Thyroid gland (tissue), 4 donors: ENCODE data around the gene MYLK2.

ENCODE experiments used
- CTCF ChIP-seq, 6 experiments: fragments of 200-600 bp in 3 of 6; fragments of 450-650 bp in 3 of 6; sonication (generic) in 3 of 6; IDR thresholded peaks; one replicate each; pipeline ENCODE4 v1.5.1; 2016 to 2019; ENCODE audit warnings: antibody characterized with exemption in 6 of 6, mild to moderate bottlenecking in 2 of 6, inconsistent platforms in 1 of 6, moderate library complexity in 1 of 6
- POLR2A ChIP-seq, 2 donors: fragments of 450-650 bp; IDR thresholded peaks; one replicate each; pipeline ENCODE4 v1.6.1; 2017; ENCODE audit warnings: antibody characterized with exemption in 2 of 2, mild to moderate bottlenecking in 2 of 2, moderate library complexity in 1 of 2

GRCh38 chr20:31813611-31814010, 5.5 kb upstream of the MYLK2 start:
- TF ChIP-seq CTCF (IDR thresholded peaks at IDR 0.05) (no peak), POLR2A (IDR thresholded peaks at IDR 0.05) (no peak)
